ENCODE results near the gene SYT5. TPM values are rescaled to one million over a fixed set of nuclear protein-coding genes. Genes with fewer than 3 reads are reported as not detected.

Gene SYT5
- total and polyA plus RNA-seq, 2 donors (not counting 1 experiment from before 2014, with no cell fraction given), result 0.27 to 0.94 TPM

GRCh38 chr19:55199620-55200204 is 19.6 kb upstream of the SYT5 start:
- peaks cover 44% of the 10 kb centered on the region for H3K27me3 Mint-ChIP-seq
- TF ChIP-seq EZH2 (IDR thresholded peaks at IDR 0.05; ENCODE audit: borderline replicate concordance, insufficient read depth, low read depth, low read length, poor library complexity, severe bottlenecking), result no peak
- TF ChIP-seq, protein P1, sequence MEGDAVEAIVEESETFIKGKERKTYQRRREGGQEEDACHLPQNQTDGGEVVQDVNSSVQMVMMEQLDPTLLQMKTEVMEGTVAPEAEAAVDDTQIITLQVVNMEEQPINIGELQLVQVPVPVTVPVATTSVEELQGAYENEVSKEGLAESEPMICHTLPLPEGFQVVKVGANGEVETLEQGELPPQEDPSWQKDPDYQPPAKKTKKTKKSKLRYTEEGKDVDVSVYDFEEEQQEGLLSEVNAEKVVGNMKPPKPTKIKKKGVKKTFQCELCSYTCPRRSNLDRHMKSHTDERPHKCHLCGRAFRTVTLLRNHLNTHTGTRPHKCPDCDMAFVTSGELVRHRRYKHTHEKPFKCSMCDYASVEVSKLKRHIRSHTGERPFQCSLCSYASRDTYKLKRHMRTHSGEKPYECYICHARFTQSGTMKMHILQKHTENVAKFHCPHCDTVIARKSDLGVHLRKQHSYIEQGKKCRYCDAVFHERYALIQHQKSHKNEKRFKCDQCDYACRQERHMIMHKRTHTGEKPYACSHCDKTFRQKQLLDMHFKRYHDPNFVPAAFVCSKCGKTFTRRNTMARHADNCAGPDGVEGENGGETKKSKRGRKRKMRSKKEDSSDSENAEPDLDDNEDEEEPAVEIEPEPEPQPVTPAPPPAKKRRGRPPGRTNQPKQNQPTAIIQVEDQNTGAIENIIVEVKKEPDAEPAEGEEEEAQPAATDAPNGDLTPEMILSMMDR (IDR thresholded peaks at IDR 0.05), result no peak
- Histone ChIP-seq H3K4me3 (ENCODE audit: control extremely low read depth in 1 of 5, extremely low read depth in 1 of 5, insufficient read depth in 1 of 5, low read depth in 2 of 5, low read length in 4 of 5) (no peak overlapping the region), H3K27me3 (replicated peaks in 1 of 4; ENCODE audit: control extremely low read depth in 1 of 4, control insufficient read depth in 3 of 4, insufficient read depth in 4 of 4, low read length in 3 of 4) (peaks cover 0 to 16% (median 0%) of the 10 kb centered on the region in 4 experiments), H3K79me2 (ENCODE audit: control insufficient read depth, insufficient read depth, low read length) (no peaks in the 10 kb centered on the region), H3K4me1 (ENCODE audit: control insufficient read depth in 2 of 2, insufficient read depth in 2 of 2, low read length in 2 of 2) (no peaks in the 10 kb centered on the region), H3K9ac (ENCODE audit: low read length) (no peak overlapping the region), H4K20me1 (ENCODE audit: control insufficient read depth, insufficient read depth, low read length, poor library complexity, severe bottlenecking) (no peaks in the 10 kb centered on the region), H3K9me3 (ENCODE audit: control extremely low read depth in 1 of 3, control insufficient read depth in 2 of 3, insufficient read depth in 1 of 3, low read length in 2 of 3) (peaks cover 0 to 13% (median 0%) of the 10 kb centered on the region in 3 donors), H3K27ac (ENCODE audit: low read length in 2 of 2) (no peak overlapping the region), H2AFZ (ENCODE audit: insufficient read depth, low read depth, low read length, poor library complexity, severe bottlenecking) (no peak overlapping the region), H3K36me3 (replicated peaks in 1 of 2; ENCODE audit: control extremely low read depth in 1 of 2, control insufficient read depth in 1 of 2, extremely low read depth in 1 of 2, insufficient read depth in 2 of 2, low read length in 1 of 2) (no peaks in the 10 kb centered on the region), H3K4me2 (replicated peaks; ENCODE audit: low read depth, low read length, poor library complexity, severe bottlenecking) (no peak overlapping the region)
- WGBS (ENCODE audit: insufficient coverage), result 84% methylated on average over 4 of the region's 5 CpGs
- ChIA-PET CTCF (interaction anchor here (1.2 to 1.7 kb wide), 2 partner anchors 91 to 218 kb away, joined by 3 to 4 read pairs; no protein-coding TSS in a partner anchor), POLR2A (interaction anchor here (0.7 kb wide), 1 partner anchor 20 kb away, joined by 5 read pairs; no protein-coding TSS in a partner anchor)
- H3K9me3 Mint-ChIP-seq (ENCODE audit: insufficient read depth), result no peaks in the 10 kb centered on the region
- H3K4me3 Mint-ChIP-seq, result no peak overlapping the region
- ATAC-seq (ENCODE audit: low read depth), result no peak
- no peak overlapping the region for H3K27ac Mint-ChIP-seq
- intact Hi-C loops (cut with micrococcal nuclease), result no loop called here
- H3K4me1 Mint-ChIP-seq, result no peaks in the 10 kb centered on the region
- no peak for DNase-seq

DNA sequence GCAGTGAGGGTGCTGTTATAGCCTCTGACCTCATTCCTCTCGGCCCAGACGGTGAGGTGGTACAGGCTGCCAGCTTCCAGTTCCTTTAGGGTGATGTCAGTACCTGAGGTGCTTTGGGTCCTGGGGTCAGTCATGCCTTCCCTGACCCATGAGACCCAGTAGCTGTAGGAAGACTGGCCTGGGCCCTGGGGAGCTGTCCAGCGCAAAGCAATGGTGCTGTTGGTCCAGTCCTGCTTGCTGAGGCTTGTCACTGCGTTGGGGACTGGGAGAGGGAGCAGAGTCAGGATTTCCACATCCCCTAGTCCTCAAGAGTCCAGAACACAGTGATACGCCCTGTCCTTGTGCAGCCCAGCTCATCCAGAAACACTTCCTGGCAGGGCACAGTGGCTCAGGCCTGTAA is 18.6 kb upstream of the SYT5 start:
- Histone ChIP-seq H3K9ac (ENCODE audit: low read length) (no peak overlapping the region), H2AFZ (ENCODE audit: insufficient read depth, low read depth, low read length, poor library complexity, severe bottlenecking) (no peak overlapping the region), H3K4me3 (ENCODE audit: control extremely low read depth in 1 of 5, extremely low read depth in 1 of 5, insufficient read depth in 1 of 5, low read depth in 2 of 5, low read length in 4 of 5) (no peak overlapping the region), H3K27me3 (replicated peaks in 1 of 4; ENCODE audit: control extremely low read depth in 1 of 4, control insufficient read depth in 3 of 4, insufficient read depth in 4 of 4, low read length in 3 of 4) (peaks cover 0 to 16% (median 0%) of the 10 kb centered on the region in 4 experiments), H3K4me1 (ENCODE audit: control insufficient read depth in 2 of 2, insufficient read depth in 2 of 2, low read length in 2 of 2) (no peaks in the 10 kb centered on the region), H3K4me2 (replicated peaks; ENCODE audit: low read depth, low read length, poor library complexity, severe bottlenecking) (no peak overlapping the region), H3K79me2 (ENCODE audit: control insufficient read depth, insufficient read depth, low read length) (no peaks in the 10 kb centered on the region), H4K20me1 (ENCODE audit: control insufficient read depth, insufficient read depth, low read length, poor library complexity, severe bottlenecking) (no peaks in the 10 kb centered on the region), H3K27ac (ENCODE audit: low read length in 2 of 2) (no peak overlapping the region), H3K9me3 (ENCODE audit: control extremely low read depth in 1 of 3, control insufficient read depth in 2 of 3, insufficient read depth in 1 of 3, low read length in 2 of 3) (peaks cover 0 to 13% (median 0%) of the 10 kb centered on the region in 3 donors), H3K36me3 (replicated peaks in 1 of 2; ENCODE audit: control extremely low read depth in 1 of 2, control insufficient read depth in 1 of 2, extremely low read depth in 1 of 2, insufficient read depth in 2 of 2, low read length in 1 of 2) (no peaks in the 10 kb centered on the region)
- CTCF ChIA-PET, result interaction anchor here (1.1 kb wide), 1 partner anchor 57 kb away, joined by 4 read pairs; no protein-coding TSS in a partner anchor
- POLR2A ChIA-PET, result no interaction called here
- DNase-seq, result no peak
- Mint-ChIP-seq H3K27me3 (peaks cover 36% of the 10 kb centered on the region), H3K27ac (no peak overlapping the region), H3K9me3 (ENCODE audit: insufficient read depth) (no peaks in the 10 kb centered on the region), H3K4me3 (no peak overlapping the region), H3K4me1 (no peaks in the 10 kb centered on the region)
- WGBS (ENCODE audit: insufficient coverage), result 54% methylated on average over 5 of the region's 5 CpGs
- intact Hi-C loops (cut with micrococcal nuclease), result no loop called here
- no peak for ATAC-seq (ENCODE audit: low read depth)
- no peak for TF ChIP-seq EZH2 (IDR thresholded peaks at IDR 0.05; ENCODE audit: borderline replicate concordance, insufficient read depth, low read depth, low read length, poor library complexity, severe bottlenecking)
- TF ChIP-seq, protein P1 (IDR thresholded peaks at IDR 0.05), result no peak

Data from B cell (primary cell).